HepG2 (cell line): ENCODE results near the gene TK1.

Experiments used
- BRD4 ChIP-seq: sonication (generic); formaldehyde crosslinking; IDR thresholded peaks from 2 replicates; pipeline ENCODE4 v1.4.0; 2020; ENCODE audit warnings: missing genetic modification reagents
- EED ChIP-seq: sonication (generic); formaldehyde crosslinking; IDR thresholded peaks from 2 replicates; pipeline ENCODE4 v1.5.0; 2020; ENCODE audit warnings: mild to moderate bottlenecking, missing genetic modification reagents
- HMGXB4 ChIP-seq, 2 experiments: sonication (generic) in 1 of 2; formaldehyde crosslinking in 1 of 2; IDR thresholded peaks; 2 replicates each; pipeline versions ENCODE4 v1.4.0 to v1.6.1; 2018 to 2020; ENCODE audit warnings: missing genetic modification reagents in 2 of 2, borderline replicate concordance in 1 of 2, low read depth in 1 of 2, mild to moderate bottlenecking in 1 of 2, missing biosample characterization in 1 of 2
- HNRNPUL1 ChIP-seq: fragments of 200-400 bp; formaldehyde crosslinking; IDR thresholded peaks from 2 replicates; pipeline ENCODE4 v1.6.1; 2017; ENCODE audit warnings: low read depth, mild to moderate bottlenecking, low read length, moderate library complexity
- JUND ChIP-seq: sonication (generic); formaldehyde crosslinking; IDR thresholded peaks from 2 replicates; pipeline ENCODE4 v1.8.0; 2022; ENCODE audit warnings: mild to moderate bottlenecking, missing genetic modification reagents
- MLXIP ChIP-seq: sonication (generic); formaldehyde crosslinking; IDR thresholded peaks from 2 replicates; pipeline ENCODE4 v1.9.0; 2021; ENCODE audit warnings: missing genetic modification reagents, borderline replicate concordance
- PBX3 ChIP-seq: sonication (generic); formaldehyde crosslinking; IDR thresholded peaks from 2 replicates; pipeline ENCODE4 v1.8.1; 2023; ENCODE audit warnings: missing genetic modification reagents, inconsistent platforms, borderline replicate concordance
- RAD21 ChIP-seq: fragments of 450-650 bp; formaldehyde crosslinking; IDR thresholded peaks from 2 replicates; pipeline ENCODE4 v1.5.0; 2020; ENCODE audit warnings: mild to moderate bottlenecking
- ZNF232 ChIP-seq: sonication (generic); formaldehyde crosslinking; IDR thresholded peaks from 2 replicates; pipeline ENCODE4 v1.4.0; 2020; ENCODE audit warnings: missing genetic modification reagents, borderline replicate concordance

- TF ChIP-seq ZNF232 (CRISPR knock-in tag), result no peak
- no peak for TF ChIP-seq EED (CRISPR knock-in tag)
- TF ChIP-seq MLXIP (CRISPR knock-in tag), result no peak
- no peak for TF ChIP-seq BRD4 (CRISPR knock-in tag)
- no peak for TF ChIP-seq PBX3
- no peak for TF ChIP-seq HNRNPUL1
- no peak for TF ChIP-seq HMGXB4 (CRISPR knock-in tag; IDR thresholded peaks at IDR 0.05; ENCODE audit: borderline replicate concordance in 1 of 2, low read depth in 1 of 2)
- TF ChIP-seq RAD21 (CRISPR knock-in tag), result no peak
- TF ChIP-seq JUND, result no peak
Observed at GRCh38 chr17:78143214-78144146, 43.4 kb downstream of the TK1 start.
